HEK293 (cell line): Measurements from ENCODE around the gene ZNF423.

Source experiments
- CTCF ChIA-PET: fragments of 350-600 bp; formaldehyde crosslinking; extraction: SDS; loops from one replicate; lab custom pipeline; 2021; ENCODE audit warnings: antibody characterized with exemption; lab: Yijun Ruan, JAX
- POLR2A ChIA-PET: fragments of 300-600 bp; formaldehyde crosslinking; extraction: SDS; loops from one replicate; lab custom pipeline; 2020; ENCODE audit warnings: antibody characterized with exemption, inconsistent platforms; lab: Yijun Ruan, JAX
- H3K27ac ChIP-seq: fragments of 200-500 bp; sonication (Bioruptor generic); 2 replicates; pipeline ENCODE4 v1.5.1; 2014; ENCODE audit warnings: low read depth, low read length, control low read depth, inconsistent platforms; ENCODE audit errors: extremely low read depth
- H3K36me3 ChIP-seq, 2 experiments: fragments of 200-500 bp in 1 of 2; sonication (Bioruptor generic) in 1 of 2; 1 replicate in 1 of 2; 2 replicates in 1 of 2; pipeline ENCODE4 v1.5.1; 2014 to 2017; ENCODE audit warnings: inconsistent platforms in 2 of 2, low read length in 2 of 2; ENCODE audit not compliant: control insufficient read depth in 2 of 2, insufficient read depth in 1 of 2
- H3K4me1 ChIP-seq: fragments of 200-500 bp; sonication (Bioruptor generic); 2 replicates; pipeline ENCODE4 v1.5.1; 2014; ENCODE audit warnings: mild to moderate bottlenecking, low read length, inconsistent platforms; ENCODE audit not compliant: control insufficient read depth, insufficient read depth
- H3K4me3 ChIP-seq: 2 replicates; pipeline ENCODE4 v1.5.1; 2011; ENCODE audit warnings: low read depth, mild to moderate bottlenecking, control low read depth, low read length, moderate library complexity
- H3K9me3 ChIP-seq: fragments of 200-500 bp; sonication (Bioruptor generic); 2 replicates; pipeline ENCODE4 v1.5.1; 2014; ENCODE audit warnings: low read depth, low read length, inconsistent platforms; ENCODE audit not compliant: control insufficient read depth, insufficient read depth
- GLI4 ChIP-seq: fragments of 450-650 bp; formaldehyde crosslinking; IDR thresholded peaks from 2 replicates; pipeline ENCODE4 v1.5.1; 2016; ENCODE audit warnings: missing biosample characterization, missing genetic modification characterization
- GLIS1 ChIP-seq: fragments of 450-650 bp; formaldehyde crosslinking; IDR thresholded peaks from 2 replicates; pipeline ENCODE4 v1.5.1; 2016; ENCODE audit warnings: missing biosample characterization, missing genetic modification characterization
- KLF9 ChIP-seq: fragments of 450-650 bp; formaldehyde crosslinking; IDR thresholded peaks from 2 replicates; pipeline ENCODE4 v1.5.1; 2016; ENCODE audit warnings: missing biosample characterization, missing genetic modification characterization, low read depth
- SCRT1 ChIP-seq: fragments of 450-650 bp; formaldehyde crosslinking; IDR thresholded peaks from 2 replicates; pipeline ENCODE4 v1.5.1; 2016; ENCODE audit warnings: missing biosample characterization, missing genetic modification characterization, borderline replicate concordance
- SCRT2 ChIP-seq: fragments of 450-650 bp; formaldehyde crosslinking; IDR thresholded peaks from 2 replicates; pipeline ENCODE4 v1.5.1; 2016; ENCODE audit warnings: missing biosample characterization, missing genetic modification characterization
- SETDB1 ChIP-seq: IDR thresholded peaks from one replicate; pipeline ENCODE4 v1.6.1; 2017; ENCODE audit warnings: mild to moderate bottlenecking, low read length, moderate library complexity, mixed read lengths; ENCODE audit not compliant: insufficient read length
- SP3 ChIP-seq: fragments of 450-650 bp; formaldehyde crosslinking; IDR thresholded peaks from 2 replicates; pipeline ENCODE4 v1.5.1; 2016; ENCODE audit warnings: missing biosample characterization, missing genetic modification characterization
- SP7 ChIP-seq: fragments of 450-650 bp; formaldehyde crosslinking; IDR thresholded peaks from 2 replicates; pipeline ENCODE4 v1.5.1; 2016; ENCODE audit warnings: missing biosample characterization, missing genetic modification characterization
- ZBTB20 ChIP-seq: fragments of 450-650 bp; formaldehyde crosslinking; IDR thresholded peaks from 2 replicates; pipeline ENCODE4 v1.5.1; 2016; ENCODE audit warnings: missing biosample characterization, missing genetic modification characterization
- ZBTB21 ChIP-seq: fragments of 450-650 bp; formaldehyde crosslinking; IDR thresholded peaks from 2 replicates; pipeline ENCODE4 v1.5.1; 2017; ENCODE audit warnings: missing biosample characterization, missing genetic modification characterization
- ZBTB7A ChIP-seq: fragments of 450-650 bp; formaldehyde crosslinking; IDR thresholded peaks from 2 replicates; pipeline ENCODE4 v1.5.1; 2016; ENCODE audit warnings: low read depth, missing biosample characterization, missing genetic modification characterization
- ZEB2 ChIP-seq: fragments of 450-650 bp; formaldehyde crosslinking; IDR thresholded peaks from 2 replicates; pipeline ENCODE4 v1.5.1; 2016; ENCODE audit warnings: missing biosample characterization, missing genetic modification characterization
- ZNF184 ChIP-seq: fragments of 450-650 bp; IDR thresholded peaks from 2 replicates; pipeline ENCODE4 v1.5.1; 2018; ENCODE audit warnings: missing biosample characterization, mild to moderate bottlenecking, missing genetic modification characterization
- ZNF23 ChIP-seq: fragments of 450-650 bp; formaldehyde crosslinking; IDR thresholded peaks from 2 replicates; pipeline ENCODE4 v1.5.1; 2016; ENCODE audit warnings: missing biosample characterization, missing genetic modification characterization, borderline replicate concordance
- ZNF391 ChIP-seq: fragments of 450-650 bp; formaldehyde crosslinking; IDR thresholded peaks from 2 replicates; pipeline ENCODE4 v1.5.1; 2016; ENCODE audit warnings: low read depth, missing biosample characterization, missing genetic modification characterization, borderline replicate concordance
- ZNF404 ChIP-seq: fragments of 450-650 bp; formaldehyde crosslinking; IDR thresholded peaks from 2 replicates; pipeline ENCODE4 v1.5.1; 2017; ENCODE audit warnings: missing biosample characterization, missing genetic modification characterization
- ZNF645 ChIP-seq: fragments of 450-650 bp; formaldehyde crosslinking; IDR thresholded peaks from 2 replicates; pipeline ENCODE4; 2016; ENCODE audit warnings: missing biosample characterization, missing genetic modification characterization
- ZNF692 ChIP-seq: fragments of 450-650 bp; formaldehyde crosslinking; IDR thresholded peaks from 2 replicates; pipeline ENCODE4 v1.5.1; 2016; ENCODE audit warnings: missing biosample characterization, missing genetic modification characterization
- ZNF707 ChIP-seq: fragments of 450-650 bp; formaldehyde crosslinking; IDR thresholded peaks from 2 replicates; pipeline ENCODE4 v1.5.1; 2016; ENCODE audit warnings: missing biosample characterization, missing genetic modification characterization
- ZNF776 ChIP-seq: fragments of 450-650 bp; formaldehyde crosslinking; IDR thresholded peaks from 2 replicates; pipeline ENCODE4 v1.5.0; 2017; ENCODE audit warnings: missing biosample characterization, missing genetic modification characterization, borderline replicate concordance
- ZSCAN16 ChIP-seq: fragments of 450-650 bp; formaldehyde crosslinking; IDR thresholded peaks from 2 replicates; pipeline ENCODE4 v1.5.1; 2016; ENCODE audit warnings: missing biosample characterization, missing genetic modification characterization
- ZSCAN4 ChIP-seq: fragments of 450-650 bp; formaldehyde crosslinking; IDR thresholded peaks from 2 replicates; pipeline ENCODE4 v1.5.1; 2017; ENCODE audit warnings: missing biosample characterization, missing genetic modification characterization
- ZXDB ChIP-seq: fragments of 450-650 bp; formaldehyde crosslinking; IDR thresholded peaks from 2 replicates; pipeline ENCODE4 v1.5.1; 2016; ENCODE audit warnings: missing biosample characterization, missing genetic modification characterization

Gene ZNF423

GRCh38 chr16:49515016-49515565 lies 340.8 kb downstream of the ZNF423 start (continued):
- no peak for TF ChIP-seq ZNF645

- CTCF ChIA-PET, result interaction anchor here (0.6 to 1.6 kb wide), 2 partner anchors 22 to 50 kb away, joined by 3 read pairs; no protein-coding TSS in a partner anchor
- Histone ChIP-seq H3K27ac (no peak overlapping the region), H3K36me3 (no peaks in the 10 kb centered on the region), H3K9me3 (no peaks in the 10 kb centered on the region), H3K4me1 (no peaks in the 10 kb centered on the region), H3K4me3 (no peak overlapping the region)
- TF ChIP-seq ZSCAN4 (tag by site-specific recombination) (peak; percentile 79), ZBTB7A (no peak), SP7 (tag by site-specific recombination) (no peak), ZNF404 (tag by site-specific recombination) (no peak), ZBTB21 (tag by site-specific recombination) (no peak), ZEB2 (tag by site-specific recombination) (no peak), ZNF391 (tag by site-specific recombination) (no peak), ZNF692 (no peak), SP3 (tag by site-specific recombination) (no peak), ZNF776 (tag by site-specific recombination) (0 out of 2 replicates have a peak, but pooled peaks have one; percentile 12)
- POLR2A ChIA-PET, result no interaction called here
Measured at GRCh38 chr16:49514073-49514980, 341.6 kb downstream of the ZNF423 start.

- ChIA-PET POLR2A (no interaction called here), CTCF (interaction anchor here (0.7 to 1.2 kb wide), 3 partner anchors 80 to 408 kb away, joined by 3 read pairs; no protein-coding TSS in a partner anchor)
- TF ChIP-seq ZBTB20 (tag by site-specific recombination) (no peak), ZNF707 (tag by site-specific recombination) (no peak), KLF9 (peak; percentile 41; the same call in 1 of the 2 replicates), SCRT1 (tag by site-specific recombination) (peak; percentile 72), SCRT2 (peak; percentile 92), ZNF184 (tag by site-specific recombination) (no peak), ZXDB (no peak), GLIS1 (tag by site-specific recombination) (0 out of 2 replicates have a peak, but pooled peaks have one; percentile 12), ZSCAN16 (tag by site-specific recombination) (no peak), ZNF23 (tag by site-specific recombination) (no peak), SETDB1 (no peak), GLI4 (tag by site-specific recombination) (no peak)
- Histone ChIP-seq H3K4me1 (no peaks in the 10 kb centered on the region), H3K9me3 (no peaks in the 10 kb centered on the region), H3K36me3 (no peaks in the 10 kb centered on the region), H3K4me3 (no peak overlapping the region), H3K27ac (no peak overlapping the region)
Measured at GRCh38 chr16:49513040-49513439, 342.9 kb downstream of the ZNF423 start.
